H1 (cell line): Measurements from ENCODE around the gene NDUFB10.

Source experiments
- BACH1 ChIP-seq: IDR thresholded peaks from 2 replicates; pipeline ENCODE4 v1.6.1; 2012; ENCODE audit warnings: low read length, improper control_type of control experiment
- EZH2 ChIP-seq: fragments of 200-600 bp; sonication (generic); IDR thresholded peaks from 2 replicates; pipeline ENCODE4 v1.7.1; 2012; ENCODE audit warnings: low read depth, mild to moderate bottlenecking, moderate library complexity, low read length, inconsistent platforms; ENCODE audit not compliant: severe bottlenecking
- POLR2A ChIP-seq, 2 experiments: IDR thresholded peaks; 1 replicate in 1 of 2; 2 replicates in 1 of 2; pipeline ENCODE4 v1.6.1; 2011; ENCODE audit warnings: low read depth in 2 of 2, low read length in 2 of 2, mild to moderate bottlenecking in 2 of 2; ENCODE audit errors: control extremely low read depth in 1 of 2
- TF ChIP-seq, protein P1 (sequence below), 3 experiments: IDR thresholded peaks; 1 replicate in 2 of 3; 2 replicates in 1 of 3; pipeline versions ENCODE4 v1.5.1 to v1.6.1; 2011; ENCODE audit warnings: low read length in 3 of 3, mild to moderate bottlenecking in 3 of 3, inconsistent platforms in 2 of 3, low read depth in 1 of 3, moderate library complexity in 1 of 3; ENCODE audit not compliant: insufficient read depth in 1 of 3; ENCODE audit errors: control extremely low read depth in 1 of 3
- TF ChIP-seq, protein P2 (sequence below): IDR thresholded peaks from 2 replicates; pipeline ENCODE4 v1.6.1; 2012; ENCODE audit warnings: inconsistent platforms

DNA sequence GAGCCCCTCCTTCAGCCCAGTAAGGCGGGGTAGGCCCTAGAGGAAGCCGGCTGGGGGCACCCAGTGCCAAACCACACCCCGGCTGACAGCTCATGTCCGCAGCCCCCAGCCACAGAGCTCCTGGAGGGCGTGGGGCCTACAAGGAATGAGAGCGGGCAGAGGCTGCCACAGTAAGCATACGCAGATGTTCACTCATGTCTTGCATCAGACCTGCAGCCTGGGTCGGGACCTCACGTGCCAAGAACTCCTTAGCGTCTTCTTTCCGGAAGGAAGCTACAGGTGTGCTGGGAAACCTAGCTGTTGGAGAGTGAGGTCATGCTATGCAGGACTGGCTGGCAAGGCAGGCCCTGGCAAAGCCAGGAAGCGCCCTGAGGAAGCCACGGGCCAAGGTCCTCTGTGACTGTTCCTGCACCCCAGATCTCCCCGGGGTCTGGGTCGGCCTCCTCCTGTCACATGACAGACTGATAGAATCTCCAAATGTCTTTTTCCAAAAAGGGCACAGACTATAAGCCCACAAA lies 48.7 kb downstream of the NDUFB10 start:
- TF ChIP-seq BACH1 (no peak), POLR2A (IDR thresholded peaks at IDR 0.05; ENCODE audit: control extremely low read depth in 1 of 2, low read depth in 2 of 2, low read length in 2 of 2) (no peak), EZH2 (no peak)
- TF ChIP-seq, protein P1, sequence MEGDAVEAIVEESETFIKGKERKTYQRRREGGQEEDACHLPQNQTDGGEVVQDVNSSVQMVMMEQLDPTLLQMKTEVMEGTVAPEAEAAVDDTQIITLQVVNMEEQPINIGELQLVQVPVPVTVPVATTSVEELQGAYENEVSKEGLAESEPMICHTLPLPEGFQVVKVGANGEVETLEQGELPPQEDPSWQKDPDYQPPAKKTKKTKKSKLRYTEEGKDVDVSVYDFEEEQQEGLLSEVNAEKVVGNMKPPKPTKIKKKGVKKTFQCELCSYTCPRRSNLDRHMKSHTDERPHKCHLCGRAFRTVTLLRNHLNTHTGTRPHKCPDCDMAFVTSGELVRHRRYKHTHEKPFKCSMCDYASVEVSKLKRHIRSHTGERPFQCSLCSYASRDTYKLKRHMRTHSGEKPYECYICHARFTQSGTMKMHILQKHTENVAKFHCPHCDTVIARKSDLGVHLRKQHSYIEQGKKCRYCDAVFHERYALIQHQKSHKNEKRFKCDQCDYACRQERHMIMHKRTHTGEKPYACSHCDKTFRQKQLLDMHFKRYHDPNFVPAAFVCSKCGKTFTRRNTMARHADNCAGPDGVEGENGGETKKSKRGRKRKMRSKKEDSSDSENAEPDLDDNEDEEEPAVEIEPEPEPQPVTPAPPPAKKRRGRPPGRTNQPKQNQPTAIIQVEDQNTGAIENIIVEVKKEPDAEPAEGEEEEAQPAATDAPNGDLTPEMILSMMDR (IDR thresholded peaks at IDR 0.05; ENCODE audit: control extremely low read depth in 1 of 3, insufficient read depth in 1 of 3, low read depth in 1 of 3, low read length in 3 of 3): no peak
- TF ChIP-seq, protein P2, sequence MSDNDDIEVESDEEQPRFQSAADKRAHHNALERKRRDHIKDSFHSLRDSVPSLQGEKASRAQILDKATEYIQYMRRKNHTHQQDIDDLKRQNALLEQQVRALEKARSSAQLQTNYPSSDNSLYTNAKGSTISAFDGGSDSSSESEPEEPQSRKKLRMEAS: no peak
